SK-N-SH (cell line): Measurements from ENCODE around the gene MAPK4. TPM values are rescaled to one million over a fixed set of nuclear protein-coding genes. Genes with fewer than 3 reads are reported as not detected.
"Not testable (repeated sequence)": the region's sequence is repeated elsewhere in the genome, so short reads cannot be mapped to it uniquely, and the experiment has no call there.

Experiments
- CTCF ChIA-PET: fragments of 300-600, 350-600 bp; formaldehyde crosslinking; extraction: SDS; loops from one replicate; lab custom pipeline; 2021; lab: Yijun Ruan, JAX
- POLR2A ChIA-PET: fragments of 350-600 bp; sonication (Branson Sonifier 250); formaldehyde crosslinking; extraction: SDS; loops from one replicate; lab custom pipeline; 2020; ENCODE audit warnings: antibody characterized with exemption, inconsistent platforms; lab: Yijun Ruan, JAX
- DNase-seq: peaks from one replicate; pipeline ENCODE4 v3.0.0; 2012
- H2AFZ ChIP-seq: fragments of 200-600 bp; sonication (generic); 2 replicates; pipeline ENCODE4 v1.8.1; 2016; ENCODE audit warnings: antibody characterized with exemption, mild to moderate bottlenecking, low read depth
- H3F3A ChIP-seq: fragments of 200-600 bp; sonication (generic); replicated peaks from 2 replicates; pipeline ENCODE3; 2016; ENCODE audit warnings: antibody characterized with exemption, mild to moderate bottlenecking; ENCODE audit not compliant: insufficient read depth
- H3K27ac ChIP-seq, 2 experiments: fragments of 200-500 bp in 1 of 2; fragments of 200-600 bp in 1 of 2; sonication (Bioruptor generic) in 1 of 2; sonication (generic), shearing (Covaris generic) in 1 of 2; 2 replicates each; pipeline versions ENCODE4 v1.5.1 to v1.6.1; 2014 to 2016; ENCODE audit warnings: low read depth in 2 of 2, inconsistent platforms in 1 of 2, low read length in 1 of 2, mild to moderate bottlenecking in 1 of 2, mixed read lengths in 1 of 2
- H3K27me3 ChIP-seq: fragments of 200-600 bp; sonication (generic), shearing (Covaris generic); 2 replicates; pipeline ENCODE4 v1.6.1; 2016; ENCODE audit warnings: mixed run types; ENCODE audit not compliant: insufficient read depth
- H3K36me3 ChIP-seq, 2 experiments: fragments of 200-500 bp in 1 of 2; fragments of 200-600 bp in 1 of 2; sonication (Bioruptor generic) in 1 of 2; sonication (generic) in 1 of 2; replicated peaks in 1 of 2; 2 replicates each; pipeline versions ENCODE3 to v1.5.1; 2014 to 2016; ENCODE audit warnings: low read length in 1 of 2, mild to moderate bottlenecking in 1 of 2; ENCODE audit not compliant: insufficient read depth in 2 of 2, control insufficient read depth in 1 of 2
- H3K4me1 ChIP-seq, 2 experiments: fragments of 200-500 bp in 1 of 2; fragments of 200-600 bp in 1 of 2; sonication (Bioruptor generic) in 1 of 2; sonication (generic), shearing (Covaris generic) in 1 of 2; 2 replicates each; pipeline versions ENCODE4 v1.5.1 to v1.6.1; 2014 to 2016; ENCODE audit warnings: low read depth in 1 of 2, low read length in 1 of 2, mixed run types in 1 of 2; ENCODE audit not compliant: insufficient read depth in 2 of 2, control insufficient read depth in 1 of 2
- H3K4me2 ChIP-seq: fragments of 200-600 bp; sonication (generic), shearing (Covaris generic); 2 replicates; pipeline ENCODE4 v1.6.1; 2017; ENCODE audit warnings: mixed run types
- H3K4me3 ChIP-seq, 2 experiments: fragments of 200-500 bp in 1 of 2; fragments of 200-600 bp in 1 of 2; sonication (Bioruptor generic) in 1 of 2; sonication (generic), shearing (Covaris generic) in 1 of 2; 2 replicates each; pipeline versions ENCODE4 v1.5.1 to v1.8.1; 2014 to 2016; ENCODE audit warnings: low read depth in 2 of 2, inconsistent platforms in 1 of 2, low read length in 1 of 2, mild to moderate bottlenecking in 1 of 2, mixed read lengths in 1 of 2, moderate library complexity in 1 of 2
- H3K79me2 ChIP-seq: fragments of 200-600 bp; sonication (generic); 2 replicates; pipeline ENCODE4 v1.8.1; 2017; ENCODE audit warnings: mild to moderate bottlenecking; ENCODE audit not compliant: insufficient read depth
- H3K9ac ChIP-seq: fragments of 200-600 bp; sonication (generic); 2 replicates; pipeline ENCODE4 v1.6.1; 2017; ENCODE audit warnings: mixed run types
- H3K9me2 ChIP-seq: fragments of 200-600 bp; sonication (generic); 2 replicates; pipeline ENCODE4 v1.6.1; 2017; ENCODE audit warnings: mixed run types
- H3K9me3 ChIP-seq: fragments of 200-600 bp; sonication (generic); 2 replicates; pipeline ENCODE4 v1.6.1; 2017; ENCODE audit warnings: mixed run types, mild to moderate bottlenecking, moderate library complexity
- H4K20me1 ChIP-seq: fragments of 200-600 bp; sonication (generic); 2 replicates; pipeline ENCODE4 v1.6.1; 2017; ENCODE audit warnings: mild to moderate bottlenecking, mixed run types; ENCODE audit not compliant: insufficient read depth
- CTCF ChIP-seq: fragments of 200-600 bp; sonication (generic); IDR thresholded peaks from 2 replicates; pipeline ENCODE4 v1.6.1; 2017; ENCODE audit warnings: antibody characterized with exemption, mild to moderate bottlenecking, moderate library complexity
- JUND ChIP-seq: IDR thresholded peaks from 2 replicates; pipeline ENCODE4 v1.4.0; 2012
- MAX ChIP-seq: IDR thresholded peaks from 2 replicates; pipeline ENCODE4 v1.4.0; 2012; ENCODE audit warnings: low read depth
- MEF2A ChIP-seq: IDR thresholded peaks from 2 replicates; pipeline ENCODE4 v1.4.0; 2012; ENCODE audit warnings: low read depth, borderline replicate concordance
- MXI1 ChIP-seq: IDR thresholded peaks from 2 replicates; pipeline ENCODE4 v1.6.1; 2012; ENCODE audit warnings: mild to moderate bottlenecking, low read depth, low read length, improper control_type of control experiment
- NRF1 ChIP-seq: IDR thresholded peaks from 2 replicates; pipeline ENCODE4 v1.6.1; 2012; ENCODE audit warnings: low read depth, mild to moderate bottlenecking, low read length
- RAD21 ChIP-seq: IDR thresholded peaks from 2 replicates; pipeline ENCODE4 v1.6.1; 2012; ENCODE audit warnings: mild to moderate bottlenecking, low read length
- RFX5 ChIP-seq: IDR thresholded peaks from 2 replicates; pipeline ENCODE4 v1.6.1; 2012; ENCODE audit warnings: mild to moderate bottlenecking, improper control_type of control experiment, low read length
- SIN3A ChIP-seq: IDR thresholded peaks from 2 replicates; pipeline ENCODE4 v1.6.1; 2012; ENCODE audit warnings: low read depth, mild to moderate bottlenecking, low read length, moderate library complexity, borderline replicate concordance
- SMC3 ChIP-seq: IDR thresholded peaks from 2 replicates; pipeline ENCODE4 v1.6.1; 2012; ENCODE audit warnings: low read depth, low read length, improper control_type of control experiment
- USF2 ChIP-seq: fragments of 150-350 bp; IDR thresholded peaks from 2 replicates; pipeline ENCODE4 v1.6.1; 2017; ENCODE audit warnings: antibody characterized with exemption, low read length, low read depth, borderline replicate concordance
- ZBTB33 ChIP-seq: IDR thresholded peaks from 2 replicates; pipeline ENCODE4 v1.4.0; 2012; ENCODE audit warnings: low read depth, borderline replicate concordance
- WGBS: methylation state at CpG from one replicate; pipeline ENCODE4 v1.1.6; 2017; ENCODE audit warnings: low lambda C conversion rate; 5-methylcytosine and 5-hydroxymethylcytosine counted together
- polyA plus RNA-seq, 3 experiments: library from polyadenylated mRNA; depleted of rRNA; stranded (reverse); fragments of >200 nt; gene quantifications; 2 replicates each; pipeline ENCODE4 v1.2.3, GENCODE V29; 2012

The MAPK4 gene
- polyA plus RNA-seq, 1 of the 3 experiments (the other 2 are of a cell fraction), result 0.02 TPM

- Histone ChIP-seq H3K36me3 (no peaks in the 10 kb centered on the region), H3K27me3 (peaks cover 28% of the 10 kb centered on the region), H3K4me1 (peaks cover 0 to 18% of the 10 kb centered on the region in 2 experiments; a peak in 3 of 4 replicates), H3K9ac (no peak overlapping the region), H3K4me3 (peak overlapping the region; percentile 54 to 55), H4K20me1 (no peaks in the 10 kb centered on the region), H3K9me3 (no peaks in the 10 kb centered on the region), H3K4me2 (peak overlapping the region; percentile 82), H2AFZ (0 out of 2 replicates have a peak overlapping the region, but pooled peaks have one; percentile 79), H3K27ac (no peak overlapping the region), H3K9me2 (no peaks in the 10 kb centered on the region), H3F3A (no peaks in the 10 kb centered on the region), H3K79me2 (no peaks in the 10 kb centered on the region)
- TF ChIP-seq SIN3A (no peak), RFX5 (no peak), ZBTB33 (no peak), USF2 (no peak), RAD21 (no peak)
- WGBS, result 14% methylated on average over 18 of the region's 49 CpGs
- peak; percentile 68 for DNase-seq
- ChIA-PET POLR2A (no interaction called here), CTCF (interaction anchor here (1.1 to 1.7 kb wide), 4 partner anchors 13 to 111 kb away, joined by 3 to 5 read pairs (median 4); no protein-coding TSS in a partner anchor)
These were observed 1.1 kb downstream of the MAPK4 start for GRCh38 chr18:50560681-50561629.

- POLR2A ChIA-PET, H2AFZ ChIP-seq, H3K27ac ChIP-seq, DNase-seq, H3K36me3 ChIP-seq, H3K79me2 ChIP-seq, H4K20me1 ChIP-seq, H3K9me3 ChIP-seq, H3F3A ChIP-seq, CTCF ChIA-PET, H3K9ac ChIP-seq, H3K4me2 ChIP-seq, H3K9me2 ChIP-seq, H3K4me3 ChIP-seq: not testable (repeated sequence)
- peaks cover 28% of the 10 kb centered on the region for H3K27me3 ChIP-seq
- peaks cover 0 to 18% of the 10 kb centered on the region in 2 experiments; a peak in 3 of 4 replicates for H3K4me1 ChIP-seq
- WGBS, result 50% methylated on average over 1 of the region's 1 CpG
These were observed 2.4 kb downstream of the MAPK4 start for GRCh38 chr18:50562258-50562657.

GRCh38 chr18:50562686-50563085 is 2.8 kb downstream of the MAPK4 start:
- ChIA-PET POLR2A (no interaction called here), CTCF (no interaction called here)
- Histone ChIP-seq H2AFZ (no peak overlapping the region), H3K4me1 (peaks cover 0 to 14% of the 10 kb centered on the region in 2 experiments; a peak in 3 of 4 replicates), H3K9ac (no peak overlapping the region), H3K4me3 (no peak overlapping the region), H3K27ac (no peak overlapping the region), H3K27me3 (peaks cover 28% of the 10 kb centered on the region), H3K79me2 (no peaks in the 10 kb centered on the region), H3K36me3 (no peaks in the 10 kb centered on the region), H3K9me2 (no peaks in the 10 kb centered on the region), H3K9me3 (no peaks in the 10 kb centered on the region), H4K20me1 (no peaks in the 10 kb centered on the region), H3K4me2 (no peak overlapping the region), H3F3A (no peaks in the 10 kb centered on the region)
- WGBS, result 45% methylated on average over 3 of the region's 3 CpGs
- DNase-seq, result no peak
- TF ChIP-seq NRF1 (no peak), MEF2A (no peak), CTCF (no peak), MXI1 (no peak), SMC3 (no peak), ZBTB33 (no peak), MAX (no peak), RAD21 (no peak), RFX5 (no peak), JUND (no peak)
